Activated naive CD8-positive, alpha-beta T cell (primary cell): ENCODE measurements around the gene JAKMIP3.

ENCODE experiments used
- H3K27ac Mint-ChIP-seq: one replicate; pipeline ENCODE4 v1.8.0; 2021; ENCODE audit warnings: mixed read lengths
- H3K27me3 Mint-ChIP-seq: one replicate; pipeline ENCODE4 v1.8.0; 2021; ENCODE audit warnings: mixed read lengths
- H3K36me3 Mint-ChIP-seq: one replicate; pipeline ENCODE4 v1.8.0; 2021; ENCODE audit warnings: mixed read lengths
- H3K4me1 Mint-ChIP-seq: one replicate; pipeline ENCODE4 v1.8.0; 2021; ENCODE audit warnings: low read depth, mixed read lengths
- H3K4me3 Mint-ChIP-seq: one replicate; pipeline ENCODE4 v1.8.0; 2021; ENCODE audit warnings: mild to moderate bottlenecking, mixed read lengths
- H3K9me3 Mint-ChIP-seq: one replicate; pipeline ENCODE4 v1.8.0; 2021; ENCODE audit warnings: low read depth, mixed read lengths

Gene JAKMIP3

DNA sequence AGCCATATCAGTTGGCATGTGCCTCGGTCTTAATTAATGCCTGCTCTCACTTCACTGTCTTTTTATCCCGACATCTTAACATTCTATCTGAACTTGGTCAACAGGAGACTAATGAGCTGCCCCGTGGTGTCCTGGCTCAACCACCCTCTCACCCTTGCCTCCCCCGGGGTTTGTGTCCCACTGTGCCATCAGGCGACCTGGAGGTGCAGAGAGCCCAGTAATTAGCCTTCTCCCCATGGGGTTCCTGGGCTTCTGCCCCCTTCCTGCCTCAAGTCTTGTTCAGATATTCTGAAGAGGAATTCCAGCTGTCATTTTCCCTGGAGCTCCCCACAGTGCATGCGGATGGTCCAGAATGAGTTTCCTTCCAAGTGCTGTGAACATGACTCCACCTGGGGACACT, 10.1 kb upstream of the JAKMIP3 start:
- H3K27ac Mint-ChIP-seq: no peak overlapping the region
- peaks cover 5% of the 10 kb centered on the region for H3K36me3 Mint-ChIP-seq
- peaks cover 9% of the 10 kb centered on the region for H3K27me3 Mint-ChIP-seq
- no peaks in the 10 kb centered on the region for H3K4me1 Mint-ChIP-seq
- H3K4me3 Mint-ChIP-seq: no peak overlapping the region
- peaks cover 6% of the 10 kb centered on the region for H3K9me3 Mint-ChIP-seq

DNA sequence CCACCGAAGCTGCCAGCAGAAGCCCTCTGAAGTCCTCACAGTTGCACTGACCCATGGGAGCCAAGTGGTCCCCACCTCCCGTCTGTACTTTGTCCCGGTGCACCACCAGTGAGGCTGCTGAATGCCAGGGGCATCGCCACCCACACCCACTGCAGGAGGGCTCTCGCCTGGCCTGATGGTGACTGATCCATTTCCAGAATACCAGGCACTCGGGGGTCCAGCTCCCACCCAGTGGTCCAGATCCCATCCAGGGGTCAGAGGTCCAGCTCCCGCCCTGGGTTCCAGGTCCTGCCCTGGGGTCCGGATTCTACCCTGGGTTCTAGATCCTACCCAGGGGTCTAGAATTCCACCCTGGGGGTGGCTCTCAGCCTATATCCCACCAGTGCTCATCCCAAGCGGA, 9.1 kb upstream of the JAKMIP3 start:
- no peak overlapping the region for H3K27ac Mint-ChIP-seq
- peaks cover 9% of the 10 kb centered on the region for H3K27me3 Mint-ChIP-seq

DNA sequence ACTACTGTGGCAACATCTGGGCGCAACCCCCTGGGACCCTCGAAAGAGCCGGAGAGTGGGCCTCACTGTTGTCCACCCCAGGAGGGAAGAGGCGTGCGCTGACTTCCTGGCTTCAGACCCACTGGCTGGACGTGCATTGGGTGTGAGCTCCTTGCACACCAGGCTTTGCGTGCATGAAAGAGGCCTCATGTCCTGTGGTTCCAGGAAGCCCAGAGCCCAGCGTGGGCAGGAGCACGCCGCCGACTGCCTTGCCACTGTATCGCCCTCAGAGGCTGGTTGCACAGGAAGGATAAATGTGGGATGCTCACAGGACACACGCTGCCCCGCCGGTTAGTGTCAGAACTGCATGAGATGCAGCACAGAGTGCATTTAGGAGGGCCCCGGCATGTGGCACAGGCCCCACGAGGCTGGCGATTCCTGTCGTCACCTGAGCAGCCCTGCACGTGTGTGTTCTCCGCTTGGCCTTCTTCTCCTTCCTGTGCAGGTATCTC, 8.5 kb upstream of the JAKMIP3 start:
- H3K36me3 Mint-ChIP-seq: peaks cover 3% of the 10 kb centered on the region
- no peaks in the 10 kb centered on the region for H3K4me1 Mint-ChIP-seq
- H3K4me3 Mint-ChIP-seq: no peak overlapping the region
- H3K27me3 Mint-ChIP-seq: peaks cover 7% of the 10 kb centered on the region
- H3K27ac Mint-ChIP-seq: no peak overlapping the region
- peaks cover 4% of the 10 kb centered on the region for H3K9me3 Mint-ChIP-seq

More for the DNA sequence above, 9.1 kb upstream of the JAKMIP3 start:
- H3K9me3 Mint-ChIP-seq: peaks cover 6% of the 10 kb centered on the region
- H3K4me3 Mint-ChIP-seq: no peak overlapping the region
- peaks cover 5% of the 10 kb centered on the region for H3K36me3 Mint-ChIP-seq
- no peaks in the 10 kb centered on the region for H3K4me1 Mint-ChIP-seq

DNA sequence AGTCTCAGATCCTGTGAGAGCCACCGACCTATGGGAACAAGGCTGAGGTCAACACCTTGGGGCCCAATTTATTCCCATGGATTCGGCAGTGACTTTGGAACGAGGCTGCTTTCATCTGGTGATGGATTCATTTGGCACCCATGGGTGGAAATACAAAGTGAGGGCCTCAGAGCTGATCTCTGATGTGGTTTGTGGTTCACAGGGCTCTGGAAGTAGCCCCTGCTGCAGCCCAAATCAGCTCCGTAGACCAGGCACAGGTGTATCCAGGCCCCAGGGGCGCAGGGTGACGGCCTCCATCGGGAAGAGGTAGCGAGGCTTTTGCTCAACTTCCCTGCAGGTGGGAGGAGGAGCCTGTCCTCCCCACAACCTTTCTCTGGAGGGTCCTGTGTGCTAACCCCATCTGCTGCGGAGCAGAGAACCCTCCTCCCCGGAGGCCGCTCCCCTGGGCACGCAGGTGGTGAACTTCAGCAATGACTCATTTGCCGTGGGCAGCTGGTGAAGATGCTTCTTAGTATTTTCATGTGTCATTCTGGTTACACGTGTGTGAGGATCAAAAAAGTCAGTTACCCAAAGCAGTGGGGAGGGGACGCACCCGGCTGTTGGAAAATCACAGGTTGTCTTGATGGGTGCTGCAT, 7.5 kb upstream of the JAKMIP3 start:
- Mint-ChIP-seq H3K36me3 (no peaks in the 10 kb centered on the region), H3K4me1 (no peaks in the 10 kb centered on the region), H3K4me3 (no peak overlapping the region), H3K27me3 (peaks cover 6% of the 10 kb centered on the region), H3K27ac (no peak overlapping the region), H3K9me3 (no peaks in the 10 kb centered on the region)

DNA sequence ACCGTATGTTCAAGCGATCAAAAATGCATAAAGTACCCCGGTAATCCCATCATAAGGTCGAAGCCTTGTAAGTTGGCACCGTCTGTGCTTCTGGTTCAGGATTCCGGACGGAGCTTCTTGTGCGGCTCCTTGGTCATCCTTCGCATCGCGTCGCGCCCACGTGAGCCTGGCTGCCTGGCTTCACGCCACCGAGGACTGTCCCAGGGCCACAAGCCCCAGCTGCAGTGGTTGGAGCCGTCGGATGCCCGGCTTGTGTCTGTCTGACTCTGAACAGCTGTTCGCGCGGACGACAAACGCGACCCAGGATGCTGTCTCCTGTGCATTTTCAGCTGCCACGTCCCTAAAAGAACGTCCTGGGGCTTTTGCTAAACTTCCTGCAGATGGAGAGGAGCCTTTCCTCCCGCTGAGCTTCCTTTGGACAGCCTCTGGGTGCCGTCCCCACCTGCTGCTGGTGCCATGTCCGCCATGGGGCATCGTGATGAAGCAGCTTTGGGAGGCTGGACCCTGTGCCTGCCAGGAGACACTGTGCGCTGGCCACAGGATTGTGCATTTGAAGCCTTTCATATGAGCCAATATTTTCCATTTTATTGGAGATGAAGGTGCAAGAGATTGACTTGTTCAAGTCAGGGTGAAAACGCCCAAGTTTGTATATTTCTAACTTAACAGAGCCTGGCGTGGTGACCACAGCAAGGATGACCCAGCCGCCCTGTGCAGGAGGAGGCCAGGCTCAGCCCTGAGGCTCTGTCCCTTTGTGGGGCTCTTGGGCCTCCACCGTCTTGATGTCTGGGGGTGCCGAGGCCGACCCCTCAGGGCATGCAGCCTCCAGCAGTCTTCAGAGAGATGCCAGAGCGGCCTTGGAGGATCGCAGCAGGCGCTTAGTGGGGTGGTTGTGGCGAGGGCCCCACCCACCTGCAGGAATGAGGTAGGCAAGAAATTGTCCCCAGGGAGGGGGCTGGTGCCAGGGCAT, 6.7 kb upstream of the JAKMIP3 start:
- H3K27me3 Mint-ChIP-seq: peaks cover 6% of the 10 kb centered on the region
- no peaks in the 10 kb centered on the region for H3K9me3 Mint-ChIP-seq
- no peak overlapping the region for H3K4me3 Mint-ChIP-seq

DNA sequence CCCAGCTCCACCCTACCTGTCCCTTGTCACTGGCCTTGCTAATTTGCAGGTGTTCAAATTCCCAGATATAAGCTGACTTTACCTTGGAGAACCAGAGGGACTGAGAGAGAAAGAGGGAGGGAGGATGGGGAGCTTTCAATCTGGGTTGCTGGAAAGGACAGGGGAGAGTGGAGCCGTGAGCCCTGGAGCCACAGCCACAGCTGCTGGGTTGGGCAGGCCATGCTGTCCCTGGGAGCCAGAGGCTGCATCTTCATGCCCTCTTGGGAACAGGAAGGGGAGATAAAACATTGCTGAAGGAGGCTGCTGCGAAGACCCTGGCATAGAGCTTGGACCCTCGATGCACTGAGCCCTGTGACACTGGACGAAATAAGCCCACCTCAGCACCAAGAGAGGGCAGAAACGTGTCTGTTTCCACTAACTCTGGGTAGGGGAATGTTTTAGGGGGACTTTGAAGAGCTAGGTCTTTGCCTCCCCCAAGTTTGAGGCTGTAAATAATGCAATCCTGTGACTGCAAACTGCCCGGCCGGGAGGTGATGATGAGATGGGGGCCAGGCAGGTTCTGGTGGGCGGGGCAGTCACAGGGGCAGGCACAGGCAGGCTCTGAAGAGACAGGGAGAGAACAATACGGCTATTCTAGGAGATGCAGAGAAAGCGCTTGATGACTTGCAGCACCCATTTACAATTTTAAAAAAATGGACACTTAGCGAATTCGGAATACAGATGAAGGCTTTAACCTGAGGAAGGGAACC, 5.8 kb upstream of the JAKMIP3 start:
- H3K9me3 Mint-ChIP-seq: no peaks in the 10 kb centered on the region
- no peaks in the 10 kb centered on the region for H3K36me3 Mint-ChIP-seq
- no peak overlapping the region for H3K27ac Mint-ChIP-seq
- H3K4me1 Mint-ChIP-seq: no peaks in the 10 kb centered on the region
- no peak overlapping the region for H3K4me3 Mint-ChIP-seq
- H3K27me3 Mint-ChIP-seq: peaks cover 6% of the 10 kb centered on the region

More for the DNA sequence above, 6.7 kb upstream of the JAKMIP3 start:
- H3K36me3 Mint-ChIP-seq: no peaks in the 10 kb centered on the region
- no peaks in the 10 kb centered on the region for H3K4me1 Mint-ChIP-seq
- H3K27ac Mint-ChIP-seq: no peak overlapping the region

DNA sequence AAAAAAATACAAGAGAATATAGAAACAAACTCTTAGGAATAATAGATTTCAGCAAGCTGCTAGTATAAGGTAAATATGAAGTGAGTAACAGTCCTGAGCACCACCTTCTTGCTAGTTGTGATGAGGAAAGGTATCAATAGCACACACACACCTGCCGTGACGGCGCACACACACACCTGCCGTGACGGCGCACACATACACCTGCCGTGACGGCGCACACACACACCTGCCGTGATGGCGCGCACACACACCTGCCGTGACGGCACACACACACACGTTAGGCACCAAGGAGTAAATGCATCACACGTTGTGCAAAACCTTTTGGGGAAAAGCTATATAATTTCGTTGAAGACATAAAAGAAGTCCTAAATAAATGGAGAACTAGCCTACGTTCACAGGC, 4.7 kb upstream of the JAKMIP3 start:
- H3K9me3 Mint-ChIP-seq: no peaks in the 10 kb centered on the region
- no peak overlapping the region for H3K27ac Mint-ChIP-seq
- no peak overlapping the region for H3K4me3 Mint-ChIP-seq
- peaks cover 4% of the 10 kb centered on the region for H3K27me3 Mint-ChIP-seq
- no peaks in the 10 kb centered on the region for H3K36me3 Mint-ChIP-seq
- H3K4me1 Mint-ChIP-seq: peaks cover 5% of the 10 kb centered on the region

DNA sequence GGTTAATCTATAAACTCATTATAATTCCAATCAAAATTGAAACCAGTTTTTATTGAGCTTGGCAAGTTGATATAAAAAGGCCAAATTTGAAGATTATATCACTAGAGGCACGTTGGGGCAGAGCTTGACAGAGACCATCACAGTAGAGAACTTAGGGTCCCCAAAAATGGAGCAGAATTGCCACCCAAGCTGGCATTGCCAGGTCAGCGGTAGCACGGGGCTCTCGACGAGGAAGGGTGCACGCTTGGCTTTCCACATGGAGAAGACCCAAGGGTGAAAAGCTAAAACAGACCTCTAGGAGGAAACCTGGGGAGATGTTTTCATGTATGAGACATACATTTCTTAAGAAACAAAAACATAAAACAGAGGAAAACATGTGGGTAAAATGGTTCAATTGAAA, 4.3 kb upstream of the JAKMIP3 start:
- H3K27me3 Mint-ChIP-seq: peaks cover 4% of the 10 kb centered on the region
- no peak overlapping the region for H3K4me3 Mint-ChIP-seq
- H3K4me1 Mint-ChIP-seq: peaks cover 7% of the 10 kb centered on the region
- H3K36me3 Mint-ChIP-seq: no peaks in the 10 kb centered on the region
- no peaks in the 10 kb centered on the region for H3K9me3 Mint-ChIP-seq
- H3K27ac Mint-ChIP-seq: no peak overlapping the region

DNA sequence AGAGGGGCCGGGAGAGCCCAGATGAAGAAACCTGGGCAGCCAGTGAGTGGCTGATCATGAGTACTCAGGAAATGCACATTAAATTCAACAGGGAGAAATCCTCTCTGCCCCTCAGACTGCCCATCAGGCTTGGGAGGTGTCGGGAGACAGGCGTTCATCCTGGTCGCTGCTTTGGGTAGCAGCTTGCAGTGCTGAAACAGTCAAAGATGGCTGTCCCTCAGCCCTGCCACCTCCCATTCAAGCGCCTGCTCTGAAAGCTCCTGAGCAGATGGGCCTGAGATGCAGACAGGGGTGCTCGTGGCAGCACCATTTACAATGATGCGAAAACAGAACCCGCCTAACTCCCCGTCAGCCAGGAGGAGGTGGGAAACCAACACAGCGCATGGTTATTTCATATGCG, 3.6 kb upstream of the JAKMIP3 start:
- Mint-ChIP-seq H3K27me3 (peaks cover 4% of the 10 kb centered on the region), H3K4me1 (peaks cover 7% of the 10 kb centered on the region), H3K9me3 (no peaks in the 10 kb centered on the region), H3K27ac (no peak overlapping the region), H3K4me3 (no peak overlapping the region), H3K36me3 (no peaks in the 10 kb centered on the region)

DNA sequence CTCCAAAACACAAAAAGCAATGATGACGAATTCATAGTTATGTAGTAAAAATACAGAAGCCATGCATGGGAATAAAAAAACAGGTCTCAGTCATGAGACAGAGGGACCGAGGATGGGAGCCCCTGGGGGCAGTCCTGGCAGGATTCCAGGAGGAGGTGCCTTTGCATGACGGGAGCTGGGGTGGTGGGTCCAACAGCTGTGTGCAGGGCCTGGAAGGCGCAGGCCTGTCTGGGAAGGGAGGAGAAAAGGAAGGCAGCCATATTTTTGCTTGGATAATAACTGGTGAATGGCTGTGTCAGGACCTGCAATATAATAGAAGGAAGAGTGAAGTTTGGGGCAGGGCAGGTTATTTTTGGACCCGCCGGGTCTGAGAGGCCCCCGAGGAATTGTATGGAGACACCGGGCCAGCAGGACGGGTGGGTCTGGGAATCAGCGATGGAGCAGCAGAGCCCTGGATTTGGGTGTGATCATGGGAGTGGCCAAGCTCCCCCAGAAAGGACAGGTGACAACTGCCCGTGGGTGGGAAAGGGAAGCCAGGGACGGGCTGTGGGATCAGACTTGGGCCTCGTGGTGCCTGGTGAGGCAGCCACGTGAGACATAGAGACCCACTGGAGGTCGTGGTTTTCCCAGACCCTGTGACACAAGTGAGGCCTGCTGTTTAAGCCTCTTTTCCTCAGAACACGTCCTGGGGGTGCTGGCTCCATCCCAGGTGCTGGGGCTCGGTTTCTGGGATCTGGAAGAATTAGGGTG, 2.9 kb upstream of the JAKMIP3 start:
- Mint-ChIP-seq H3K36me3 (no peaks in the 10 kb centered on the region), H3K4me1 (peaks cover 7% of the 10 kb centered on the region), H3K9me3 (no peaks in the 10 kb centered on the region), H3K27me3 (peaks cover 2% of the 10 kb centered on the region), H3K27ac (no peak overlapping the region), H3K4me3 (no peak overlapping the region)

DNA sequence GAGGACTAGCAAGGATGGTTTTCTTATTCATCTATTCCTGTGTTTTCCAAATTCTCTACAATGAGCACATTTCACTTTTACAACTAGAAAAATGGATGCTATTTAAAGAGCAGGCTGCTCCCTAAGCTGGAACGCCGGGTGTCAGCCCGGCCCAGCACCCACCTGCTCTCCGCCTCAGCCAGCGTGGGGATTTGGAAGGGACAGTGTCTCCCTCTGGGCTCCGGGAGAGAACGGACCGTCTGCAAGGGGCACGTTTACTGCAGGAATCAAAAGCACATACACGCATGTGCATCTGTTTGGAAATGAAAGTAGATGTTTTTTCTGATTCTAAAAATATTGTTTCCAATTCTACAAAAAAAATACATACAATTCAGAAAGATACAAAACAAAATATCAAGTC, 2.3 kb upstream of the JAKMIP3 start:
- no peak overlapping the region for H3K4me3 Mint-ChIP-seq
- no peak overlapping the region for H3K27ac Mint-ChIP-seq
- no peaks in the 10 kb centered on the region for H3K36me3 Mint-ChIP-seq
- peaks cover 7% of the 10 kb centered on the region for H3K4me1 Mint-ChIP-seq
- peaks cover 2% of the 10 kb centered on the region for H3K27me3 Mint-ChIP-seq
- no peaks in the 10 kb centered on the region for H3K9me3 Mint-ChIP-seq

DNA sequence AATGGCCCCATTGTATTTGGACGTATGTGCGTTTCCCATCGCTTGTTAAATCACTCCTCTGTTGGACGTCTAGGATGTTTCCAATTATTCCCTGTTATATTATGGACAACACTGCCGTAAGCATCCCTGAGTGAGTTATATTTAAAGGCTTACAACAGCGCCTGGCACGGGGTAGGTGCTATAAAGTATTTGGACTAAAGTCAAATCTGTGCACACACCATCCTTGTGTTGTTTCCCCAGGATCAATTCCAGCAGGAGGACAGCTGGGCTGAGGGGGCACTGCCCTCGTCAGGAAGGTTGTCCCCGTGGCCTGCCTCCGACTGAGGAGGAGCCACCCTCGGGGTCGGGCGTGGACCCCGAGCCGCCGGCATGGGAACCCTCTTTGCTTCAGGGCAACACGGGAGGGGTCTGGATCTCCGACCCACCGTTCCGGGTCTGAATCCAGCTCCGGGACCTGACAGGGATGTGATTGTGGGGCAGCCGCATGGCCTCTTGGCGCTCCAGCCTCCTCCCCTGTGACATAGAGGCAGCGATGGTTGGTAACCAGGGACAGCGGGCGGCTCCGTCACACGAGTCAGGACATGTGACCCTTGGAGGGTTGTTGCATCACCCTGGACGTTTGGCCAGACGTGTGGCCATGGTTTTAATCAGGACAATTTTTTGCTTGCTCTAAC, 1.5 kb upstream of the JAKMIP3 start:
- Mint-ChIP-seq H3K36me3 (no peaks in the 10 kb centered on the region), H3K4me3 (no peak overlapping the region), H3K27ac (no peak overlapping the region), H3K27me3 (peaks cover 2% of the 10 kb centered on the region), H3K4me1 (peaks cover 7% of the 10 kb centered on the region), H3K9me3 (no peaks in the 10 kb centered on the region)

DNA sequence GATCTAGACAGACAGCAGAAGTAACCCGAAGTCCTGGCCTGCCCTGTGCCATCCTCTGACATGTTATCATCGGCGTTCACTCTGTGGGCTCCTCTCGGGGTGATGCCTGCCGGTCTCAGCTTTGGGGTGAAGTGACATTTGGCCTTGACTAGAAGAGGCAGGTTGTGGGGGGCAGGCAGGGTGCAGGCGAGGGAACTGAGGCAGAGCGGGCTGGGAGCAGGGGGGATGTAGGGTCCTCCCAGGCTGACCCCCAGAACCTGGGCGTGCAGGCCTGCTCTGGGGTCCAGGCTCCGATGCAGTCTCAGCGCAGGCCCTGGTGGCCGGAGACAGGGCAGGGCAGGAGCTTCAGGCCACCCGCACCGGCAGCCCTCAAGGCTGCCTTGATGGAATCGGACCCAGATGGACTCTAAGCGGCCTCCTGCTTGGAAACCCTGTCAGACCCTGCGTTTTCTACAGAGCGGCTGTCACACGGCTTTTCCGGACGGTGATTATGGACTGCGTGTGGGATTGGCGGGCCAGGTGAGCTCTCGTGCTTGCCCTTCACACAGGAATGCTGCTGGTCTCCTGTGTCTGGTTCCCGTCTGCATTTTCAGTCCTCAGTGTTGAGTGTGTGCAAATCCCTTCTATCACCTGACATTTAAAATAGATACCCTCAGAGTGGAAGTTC, 842 bp upstream of the JAKMIP3 start:
- no peak overlapping the region for H3K27ac Mint-ChIP-seq
- peaks cover 2% of the 10 kb centered on the region for H3K27me3 Mint-ChIP-seq
- no peaks in the 10 kb centered on the region for H3K36me3 Mint-ChIP-seq
- peaks cover 7% of the 10 kb centered on the region for H3K4me1 Mint-ChIP-seq
- H3K4me3 Mint-ChIP-seq: no peak overlapping the region
- H3K9me3 Mint-ChIP-seq: no peaks in the 10 kb centered on the region
